NCI-H345 (cell line): ENCODE results near the gene DPP10.

ENCODE experiments used
- DNase-seq: peaks from one replicate; lab custom pipeline; 2025; lab: John Stamatoyannopoulos, UW

The DPP10 gene

GRCh38 chr2:115569547-115569946 is 1127.1 kb downstream of the DPP10 start:
- no peak for DNase-seq

- no peak for DNase-seq
Observed at GRCh38 chr2:115572746-115573145, 1130.3 kb downstream of the DPP10 start.

DNA sequence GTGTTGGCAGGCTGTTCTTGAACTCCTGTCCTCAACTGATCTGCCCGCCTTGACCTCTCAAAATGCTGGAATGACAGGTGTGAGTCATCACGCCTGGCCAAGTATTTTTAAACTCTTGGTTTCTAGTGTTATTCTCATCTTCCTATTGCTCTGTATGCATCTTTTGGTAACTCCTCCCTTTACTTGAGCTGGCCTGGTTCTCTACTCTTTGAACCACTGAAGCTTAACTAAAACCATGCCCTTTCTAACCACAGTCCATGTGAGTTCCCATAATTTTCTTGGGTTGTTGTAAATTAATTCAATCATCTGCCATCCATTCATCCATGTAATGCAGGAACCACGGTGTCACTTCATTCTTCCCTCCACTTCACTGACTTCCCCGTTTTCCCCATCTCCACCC is 1131.3 kb downstream of the DPP10 start:
- no peak for DNase-seq

DNA sequence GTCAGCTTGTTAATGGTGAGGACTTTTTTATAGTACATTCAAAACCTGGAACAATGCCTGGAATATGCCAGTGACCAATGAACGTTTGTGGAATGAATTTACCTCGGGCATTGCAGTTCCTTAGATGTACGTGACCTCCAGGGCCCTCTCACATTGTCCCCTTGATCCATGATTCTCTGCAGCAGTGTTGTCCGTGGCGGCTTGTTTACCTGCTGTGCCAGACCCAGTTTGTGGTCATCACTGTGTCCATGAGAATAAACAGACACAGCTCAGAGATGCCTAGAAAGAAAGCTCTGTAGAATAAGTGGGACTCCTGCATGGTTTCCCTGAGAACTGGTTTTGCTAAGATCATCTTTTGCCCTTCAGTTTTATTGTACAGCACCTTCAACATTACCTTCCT is 1132.2 kb downstream of the DPP10 start:
- DNase-seq, result no peak

DNA sequence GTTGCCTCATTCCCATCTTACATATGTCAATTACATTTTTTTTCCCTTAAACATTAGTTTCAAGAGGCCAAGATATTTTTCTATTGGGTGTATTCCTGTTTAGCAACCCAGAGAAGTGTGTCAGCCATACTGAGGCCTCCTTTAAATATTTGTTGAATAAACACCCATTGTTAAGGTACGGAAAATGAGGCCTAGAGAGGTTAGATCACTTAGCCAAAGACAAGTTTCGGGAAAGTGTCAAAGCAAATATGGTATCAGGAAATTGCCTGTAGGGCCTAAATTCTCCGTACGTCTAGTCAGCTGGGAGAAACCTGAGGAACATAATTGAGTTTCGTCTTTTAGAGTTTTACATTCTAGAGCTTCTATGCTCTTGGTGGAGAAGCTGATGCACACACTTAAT is 1138.3 kb downstream of the DPP10 start:
- no peak for DNase-seq

- DNase-seq, result no peak
Observed at GRCh38 chr2:115584507-115584906, 1142.1 kb downstream of the DPP10 start.

DNA sequence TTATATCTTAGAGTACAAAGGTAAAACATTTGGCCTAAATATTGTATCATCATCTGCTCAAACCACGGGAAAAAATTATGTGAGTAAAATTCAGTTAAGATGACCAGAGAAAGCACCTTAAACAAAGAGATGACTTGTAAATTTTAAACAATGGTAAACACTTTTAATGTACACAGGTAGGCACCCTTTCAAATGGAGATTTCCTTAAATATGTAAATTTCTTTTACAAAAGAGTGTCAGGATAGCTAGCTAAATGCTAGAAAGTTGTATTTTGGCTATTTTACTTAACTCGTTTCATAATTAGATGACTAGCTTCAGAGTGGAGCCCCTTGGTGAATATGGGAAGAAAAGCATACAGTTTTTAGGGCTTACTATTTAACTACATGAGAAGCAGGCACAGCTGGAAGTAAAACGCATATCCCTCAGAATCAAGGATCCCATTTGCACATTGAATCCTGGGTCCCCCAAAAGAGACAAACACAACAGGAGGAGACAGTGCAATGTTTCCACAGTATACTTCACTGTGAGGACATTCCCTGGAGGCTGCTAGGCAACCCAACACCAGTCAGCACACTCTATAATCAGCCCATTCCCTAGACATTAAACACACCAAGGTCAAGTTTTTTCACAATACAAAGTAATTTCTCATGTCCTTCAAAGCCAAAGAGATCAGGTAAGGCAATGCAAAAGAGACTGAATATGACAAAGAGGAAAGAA is 1154.4 kb downstream of the DPP10 start:
- DNase-seq, result no peak

DNA sequence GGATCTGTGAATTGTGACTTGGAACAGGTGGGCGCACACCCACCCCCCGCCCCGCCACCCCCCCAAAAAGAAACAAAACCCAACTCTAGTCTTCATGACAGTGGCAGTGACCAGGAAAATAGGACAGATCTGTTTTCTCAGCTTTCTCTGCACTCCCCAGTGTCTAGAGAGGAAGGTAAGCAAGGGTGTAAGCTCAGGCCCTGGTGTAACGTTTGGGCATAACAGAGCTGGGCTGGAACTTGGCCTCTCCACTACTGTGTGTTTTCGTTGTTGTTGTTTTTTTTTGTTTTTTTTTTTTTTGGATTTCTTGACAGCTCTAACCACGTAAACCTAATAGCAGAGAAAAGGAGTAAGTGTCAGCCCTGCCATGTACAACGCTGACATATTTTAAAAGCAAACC is 1160.8 kb downstream of the DPP10 start:
- no peak for DNase-seq

DNA sequence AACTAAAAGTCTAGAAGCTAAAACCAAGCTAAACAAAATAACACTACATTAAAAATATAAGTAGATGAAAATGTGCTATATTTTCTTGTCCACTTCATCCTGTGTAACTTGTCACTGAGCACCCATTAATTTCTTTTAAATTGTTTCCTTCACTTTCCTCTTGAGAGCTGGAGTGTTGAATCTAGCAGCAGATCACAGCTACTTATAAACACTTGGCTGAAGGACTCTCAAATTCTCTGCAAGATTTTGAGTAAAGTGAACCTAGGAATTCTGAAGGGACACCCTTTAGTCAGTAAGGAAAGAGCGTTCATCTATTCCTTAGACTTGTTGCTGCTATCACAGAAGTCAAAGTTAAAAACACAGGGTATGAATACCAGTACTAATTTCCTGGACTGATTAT is 1163.9 kb downstream of the DPP10 start:
- no peak for DNase-seq

- no peak for DNase-seq
Observed at GRCh38 chr2:115609978-115610377, 1167.5 kb downstream of the DPP10 start.

GRCh38 chr2:115610888-115611287 is 1168.4 kb downstream of the DPP10 start:
- no peak for DNase-seq

- DNase-seq, result no peak
Observed at GRCh38 chr2:115624332-115624731, 1181.9 kb downstream of the DPP10 start.

DNA sequence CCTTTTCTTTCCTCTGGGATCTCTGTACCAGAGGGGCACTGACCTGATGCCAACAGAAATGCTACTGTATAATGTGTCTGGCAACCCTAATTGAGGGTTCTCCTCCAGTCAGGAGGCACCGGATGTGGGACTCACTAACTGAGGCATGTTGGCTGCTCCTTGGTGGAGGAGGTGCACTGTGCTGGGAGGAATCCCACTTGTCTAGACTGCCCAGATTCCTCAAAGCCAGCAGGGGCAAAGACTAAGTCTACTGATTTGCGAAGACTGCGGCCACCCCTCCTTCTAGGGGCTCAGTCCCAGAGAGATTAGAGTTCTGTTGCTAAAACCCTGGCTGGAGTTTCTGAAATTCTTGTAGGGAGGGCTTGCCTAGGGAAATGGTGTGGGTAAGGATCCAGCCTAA is 1192.1 kb downstream of the DPP10 start:
- DNase-seq, result no peak

GRCh38 chr2:115635430-115635829 is 1193.0 kb downstream of the DPP10 start:
- DNase-seq, result no peak

DNA sequence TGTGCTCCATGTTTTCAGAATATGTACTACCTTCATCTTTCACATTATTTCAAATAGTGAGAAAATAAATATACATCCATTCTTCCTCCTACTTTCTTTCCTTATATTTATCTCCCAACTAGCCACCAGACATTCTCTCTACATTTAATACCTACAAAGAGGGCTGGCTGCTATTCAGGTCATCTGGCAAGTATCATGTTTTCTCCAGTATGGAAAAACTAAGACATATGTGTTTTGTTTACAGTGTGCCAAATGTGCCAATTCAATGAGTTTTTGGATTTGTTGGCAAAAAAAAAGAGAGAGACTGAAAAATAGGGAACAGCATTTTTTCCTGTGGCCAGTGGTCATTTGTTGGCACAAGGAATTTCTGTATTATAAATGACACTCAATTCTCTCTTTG is 1207.3 kb downstream of the DPP10 start:
- DNase-seq, result no peak

DNA sequence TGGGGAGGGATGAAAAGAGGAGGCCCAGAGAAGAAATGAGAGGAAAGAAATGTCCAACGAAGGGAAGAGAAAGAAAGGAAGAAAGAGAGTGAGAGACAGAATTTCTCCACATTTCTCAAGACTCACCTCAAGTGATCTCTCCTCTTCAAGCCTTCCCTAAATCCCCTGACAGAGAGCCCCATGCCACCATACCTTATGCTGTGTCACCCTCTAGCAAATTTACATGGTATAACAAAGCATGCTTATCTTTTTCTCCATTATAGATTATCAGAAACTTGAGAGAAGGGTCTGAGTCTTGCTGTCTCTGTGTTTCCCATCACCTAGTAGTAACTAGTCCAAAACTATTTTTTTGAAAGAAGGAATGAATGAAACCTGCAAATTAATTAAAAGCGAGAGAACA is 1208.4 kb downstream of the DPP10 start:
- no peak for DNase-seq

DNA sequence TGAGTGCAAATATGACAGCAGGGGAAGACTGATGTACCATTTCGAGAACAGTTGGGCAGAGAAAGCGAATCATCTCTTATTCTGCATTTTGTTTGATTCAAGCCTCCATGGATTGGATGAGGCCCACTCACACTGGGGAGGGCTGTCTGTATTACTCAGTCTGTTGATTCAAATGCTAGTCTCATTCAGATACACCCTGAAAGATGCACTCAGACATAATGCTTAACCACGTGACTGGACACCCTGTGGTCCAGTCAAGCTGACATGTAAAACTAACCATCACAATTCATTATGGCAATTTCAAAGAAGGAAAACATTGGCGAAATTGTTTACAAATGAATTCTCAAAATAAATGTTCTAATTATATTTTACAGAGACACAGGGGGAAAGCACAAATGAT is 1210.2 kb downstream of the DPP10 start:
- no peak for DNase-seq

GRCh38 chr2:115654362-115654761 is 1211.9 kb downstream of the DPP10 start:
- no peak for DNase-seq

- DNase-seq, result no peak
Observed at GRCh38 chr2:115678129-115678528, 1235.7 kb downstream of the DPP10 start.

DNA sequence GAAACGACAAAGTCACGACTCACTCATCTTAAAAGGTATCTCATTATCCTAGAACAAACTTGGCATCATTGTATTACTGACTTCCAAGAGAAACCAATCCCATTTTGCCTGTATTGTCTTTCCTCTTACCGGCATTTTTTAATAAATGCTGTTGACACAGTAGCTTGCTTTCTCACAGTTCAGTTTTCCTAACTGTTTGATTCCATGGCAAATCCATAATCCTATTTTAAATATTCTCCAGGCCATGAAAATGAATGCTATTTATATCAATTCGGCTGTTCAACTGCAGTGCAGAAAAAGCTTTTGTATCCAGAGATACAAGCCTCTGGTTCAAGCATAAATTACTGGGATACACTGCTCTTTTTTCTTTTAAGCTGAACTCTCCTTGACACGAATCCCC is 1241.9 kb downstream of the DPP10 start:
- no peak for DNase-seq

DNA sequence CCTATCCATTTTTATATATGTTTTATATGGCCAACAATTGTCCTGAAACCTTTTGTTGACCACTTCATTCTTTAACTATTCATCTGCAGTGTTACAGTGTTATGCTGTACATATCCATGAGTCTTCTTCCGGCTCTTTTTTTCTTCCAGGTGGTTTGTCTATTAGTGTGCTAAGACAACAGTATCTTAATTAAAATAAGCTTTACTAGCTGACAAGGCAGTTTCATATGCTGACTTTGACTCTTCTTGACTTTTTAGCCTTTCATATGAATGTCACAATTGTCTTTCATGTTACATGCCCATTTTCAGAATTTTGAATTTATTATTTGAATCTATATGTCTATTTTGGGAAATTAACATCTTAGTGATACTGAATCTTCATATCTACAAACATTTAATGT is 1249.0 kb downstream of the DPP10 start:
- no peak for DNase-seq

GRCh38 chr2:115694651-115695050 is 1252.2 kb downstream of the DPP10 start:
- no peak for DNase-seq

GRCh38 chr2:115733190-115733775 is 1290.8 kb downstream of the DPP10 start:
- no peak for DNase-seq

GRCh38 chr2:115738111-115738510 is 1295.7 kb downstream of the DPP10 start:
- DNase-seq, result no peak
